A673 (cell line): ENCODE data around the gene EAF1. TPM values are rescaled to one million over a fixed set of nuclear protein-coding genes. Genes with fewer than 3 reads are reported as not detected.
"Not testable (repeated sequence)": the region's sequence is repeated elsewhere in the genome, so short reads cannot be mapped to it uniquely, and the experiment has no call there.

Experiments
- BruUV-seq: library from RNA; stranded (reverse); fragments of 400-500 nt; replicated peaks from 2 replicates; lab custom pipeline; 2021; lab: Mats Ljungman, UMichigan
- CTCF ChIA-PET: fragments of 300-600 bp; sonication (Branson Sonifier 250); formaldehyde crosslinking; loops from one replicate; lab custom pipeline; 2022; ENCODE audit warnings: antibody characterized with exemption; lab: Charles Lee
- POLR2A ChIA-PET: fragments of 300-600 bp; sonication (Branson Sonifier 250); formaldehyde crosslinking; loops from one replicate; lab custom pipeline; 2022; ENCODE audit warnings: antibody characterized with exemption; ENCODE audit not compliant: low non-redundant PET; lab: Charles Lee
- DNase-seq: peaks from one replicate; pipeline ENCODE4 v3.0.0-alpha.2; 2015; ENCODE audit warnings: low spot score
- H3K27ac ChIP-seq: fragments of 200-600 bp; sonication (generic); 2 replicates; pipeline ENCODE4 v1.5.1; 2016; ENCODE audit warnings: mixed run types, low read depth, mild to moderate bottlenecking, mixed read lengths, antibody characterized with exemption, low read length; ENCODE audit not compliant: poor library complexity, severe bottlenecking
- H3K27me3 ChIP-seq: fragments of 200-600 bp; sonication (generic); replicated peaks from 2 replicates; pipeline ENCODE4 v1.6.1; 2017; ENCODE audit warnings: mixed run types, low read depth, mild to moderate bottlenecking, mixed read lengths, antibody characterized with exemption, low read length; ENCODE audit not compliant: insufficient read depth, poor library complexity
- H3K36me3 ChIP-seq: fragments of 200-600 bp; sonication (generic); 2 replicates; pipeline ENCODE4 v1.6.1; 2016; ENCODE audit warnings: mixed run types, mild to moderate bottlenecking, mixed read lengths, antibody characterized with exemption, low read length; ENCODE audit not compliant: insufficient read depth, poor library complexity, severe bottlenecking
- H3K4me1 ChIP-seq: fragments of 200-600 bp; sonication (generic); 2 replicates; pipeline ENCODE4 v1.6.1; 2017; ENCODE audit warnings: mixed run types, mild to moderate bottlenecking, mixed read lengths, antibody characterized with exemption, low read length; ENCODE audit not compliant: insufficient read depth, poor library complexity, severe bottlenecking
- H3K4me3 ChIP-seq: fragments of 200-600 bp; sonication (generic); 2 replicates; pipeline ENCODE4 v1.5.1; 2016; ENCODE audit warnings: low read depth, mixed run types, mild to moderate bottlenecking, mixed read lengths, low read length; ENCODE audit not compliant: poor library complexity, severe bottlenecking
- H3K9me3 ChIP-seq: fragments of 200-600 bp; sonication (generic); 2 replicates; pipeline ENCODE4 v1.6.1; 2016; ENCODE audit warnings: mixed run types, low read depth, mild to moderate bottlenecking, mixed read lengths, antibody characterized with exemption, low read length; ENCODE audit not compliant: poor library complexity, severe bottlenecking
- CTCF ChIP-seq: fragments of 300-800, 200-600 bp; sonication (generic); conservative IDR thresholded peaks from 2 replicates; pipeline ENCODE4 v1.5.1; 2017; ENCODE audit warnings: low read depth, mild to moderate bottlenecking, antibody characterized with exemption, low read length, moderate library complexity, mixed read lengths
- EZH2 ChIP-seq: fragments of 200-600 bp; sonication (generic); IDR thresholded peaks from 2 replicates; pipeline ENCODE4 v1.6.1; 2017; ENCODE audit warnings: borderline replicate concordance, low read depth, mild to moderate bottlenecking, mixed read lengths, antibody characterized with exemption, low read length; ENCODE audit not compliant: poor library complexity, severe bottlenecking
- intact Hi-C: fragments of 100-400 bp; cut with micrococcal nuclease; formaldehyde crosslinking; loops from one replicate; pipeline ENCODE4 v1.10.0; 2022; ENCODE audit not compliant: unreplicated experiment
- total RNA-seq: library from RNA; stranded (reverse); gene quantifications from 2 replicates; pipeline ENCODE4 v1.2.3, GENCODE V29; 2021

EAF1 gene
- total RNA-seq, 1 experiment from 2014 or later, result 28.7 TPM

DNA sequence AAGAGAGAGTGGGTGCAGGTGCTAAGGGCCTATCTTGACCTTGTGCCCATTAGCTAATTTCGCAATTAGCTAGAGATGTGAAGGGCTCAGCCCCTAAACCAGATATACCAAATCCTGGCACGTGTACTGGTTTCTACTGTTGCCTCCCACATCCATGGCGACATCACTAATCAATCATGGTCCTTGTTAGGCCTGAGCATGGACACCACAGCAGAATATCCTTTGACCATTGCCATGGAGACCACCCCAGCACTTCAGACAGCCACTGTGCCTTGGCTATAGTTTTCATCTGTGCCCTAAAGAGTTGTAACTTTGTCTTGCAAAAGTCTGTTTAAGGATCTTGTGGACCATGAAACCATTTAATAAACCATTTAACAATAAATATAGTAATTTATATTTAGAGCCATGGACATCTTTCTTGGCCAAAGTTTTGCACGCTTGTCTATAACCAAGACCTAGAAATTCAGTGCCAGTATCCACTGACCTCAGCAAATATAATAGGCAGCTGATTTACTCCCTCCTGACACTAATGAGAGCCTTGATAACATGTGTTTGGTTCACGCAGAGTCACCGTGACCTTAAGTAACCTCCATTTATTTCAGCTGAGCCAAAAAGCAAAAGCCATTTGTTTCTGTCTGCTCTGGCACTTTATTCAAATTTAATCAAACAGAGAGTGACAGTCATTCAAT, 50.7 kb downstream of the EAF1 start:
- Histone ChIP-seq H3K36me3 (no peaks in the 10 kb centered on the region), H3K4me1 (no peaks in the 10 kb centered on the region), H3K27me3 (no peaks in the 10 kb centered on the region), H3K27ac (no peak overlapping the region), H3K9me3 (no peaks in the 10 kb centered on the region), H3K4me3 (no peak overlapping the region)
- no TSS peak for BruUV-seq
- CTCF ChIA-PET, result no interaction called here
- intact Hi-C loops, result no loop called here
- POLR2A ChIA-PET, result interaction anchor here (0.6 kb wide), 1 partner anchor 40 kb away, joined by 8 read pairs; no protein-coding TSS in a partner anchor
- TF ChIP-seq CTCF (no peak), EZH2 (no peak)
- no peak for DNase-seq

DNA sequence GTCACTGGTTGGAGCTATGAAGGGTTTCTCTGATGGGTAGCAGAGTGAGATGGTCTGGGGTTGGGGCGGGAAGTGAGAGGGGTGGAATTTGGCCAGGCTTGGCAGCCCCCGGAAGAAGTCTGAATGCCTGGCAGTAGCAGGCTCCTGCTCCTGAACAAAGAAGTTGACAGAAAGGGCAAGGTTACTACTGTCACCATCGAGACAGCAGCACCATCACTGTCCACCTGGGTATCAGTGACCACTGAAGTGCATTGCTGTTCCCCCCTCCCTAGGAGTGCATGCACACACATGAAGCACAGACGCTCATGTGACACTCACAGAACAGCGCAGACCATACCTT, 51.2 kb downstream of the EAF1 start:
- CTCF ChIA-PET, result no interaction called here
- no peaks in the 10 kb centered on the region for H3K4me1 ChIP-seq
- BruUV-seq, result no TSS peak

DNA sequence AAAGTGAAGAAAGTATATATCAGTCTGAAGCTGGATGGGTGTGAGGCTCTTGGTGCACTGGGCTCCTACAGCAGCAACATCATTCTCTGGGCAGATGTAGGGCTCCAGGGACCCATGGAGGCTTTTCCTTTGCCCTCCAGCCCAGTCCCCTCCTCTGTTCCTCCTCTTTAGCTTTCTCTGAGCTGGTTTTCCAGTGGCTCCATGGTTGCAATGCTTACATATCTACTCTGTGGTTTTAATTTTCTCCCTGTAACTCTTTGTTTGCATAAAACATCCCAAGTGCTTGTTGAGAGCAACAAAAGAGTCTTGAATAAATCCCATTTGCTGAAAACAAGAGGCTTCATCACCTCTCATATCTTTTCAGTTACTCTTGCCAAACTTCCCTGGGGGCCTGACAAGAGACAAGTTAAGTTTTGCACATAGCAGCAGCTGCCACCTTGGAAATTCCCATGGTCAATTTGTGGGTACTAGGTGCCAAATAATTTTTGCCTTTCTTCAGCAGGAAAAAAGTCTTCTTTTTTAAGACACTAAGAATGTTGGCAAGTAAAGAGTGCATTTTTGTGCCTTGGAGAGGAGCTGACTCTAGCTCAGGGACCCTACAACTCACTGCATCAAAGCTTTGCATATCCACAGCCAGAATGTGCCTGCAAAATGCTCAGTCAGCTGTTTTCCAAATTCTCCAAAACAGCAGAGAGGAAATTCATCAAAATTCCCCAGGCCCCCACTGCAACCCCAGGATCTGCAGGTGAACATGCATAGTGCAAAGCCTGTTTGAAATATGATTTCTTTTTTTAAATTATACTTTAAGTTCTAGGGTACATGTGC, 52.2 kb downstream of the EAF1 start:
- no peak for DNase-seq
- Histone ChIP-seq H3K27me3 (no peaks in the 10 kb centered on the region), H3K9me3 (no peaks in the 10 kb centered on the region), H3K27ac (no peak overlapping the region), H3K4me1 (no peaks in the 10 kb centered on the region), H3K36me3 (no peaks in the 10 kb centered on the region), H3K4me3 (no peak overlapping the region)
- POLR2A ChIA-PET, result no interaction called here
- CTCF ChIA-PET, result no interaction called here
- no TSS peak for BruUV-seq
- no peak for TF ChIP-seq CTCF
- no peak for TF ChIP-seq EZH2
- intact Hi-C loops, result no loop called here

More for the DNA sequence above, 51.2 kb downstream of the EAF1 start:
- no peak overlapping the region for H3K4me3 ChIP-seq
- no peak overlapping the region for H3K27ac ChIP-seq
- no peak for TF ChIP-seq CTCF
- TF ChIP-seq EZH2, result no peak
- no peaks in the 10 kb centered on the region for H3K9me3 ChIP-seq
- intact Hi-C loops, result no loop called here
- H3K27me3 ChIP-seq, result no peaks in the 10 kb centered on the region
- no peaks in the 10 kb centered on the region for H3K36me3 ChIP-seq
- POLR2A ChIA-PET, result interaction anchor here (0.6 kb wide), 1 partner anchor 39 kb away, joined by 8 read pairs; no protein-coding TSS in a partner anchor
- DNase-seq, result no peak

- H3K27me3 ChIP-seq, DNase-seq, H3K36me3 ChIP-seq, H3K9me3 ChIP-seq, CTCF ChIA-PET, POLR2A ChIA-PET, intact Hi-C loops, H3K4me1 ChIP-seq, BruUV-seq, H3K27ac ChIP-seq, H3K4me3 ChIP-seq: not testable (repeated sequence)
These were observed 57.2 kb downstream of the EAF1 start for GRCh38 chr3:15484551-15484950.
